H1 (cell line): ENCODE results near the gene ZNF263. TPM values are rescaled to one million over a fixed set of nuclear protein-coding genes. Genes with fewer than 3 reads are reported as not detected.

Experiments used
- CBX8 ChIP-seq: fragments of 300-800, 300-1000 bp; sonication (generic); IDR thresholded peaks from 2 replicates; pipeline ENCODE4 v1.7.1; 2016; ENCODE audit warnings: low read depth, low read length, borderline replicate concordance
- CHD2 ChIP-seq: IDR thresholded peaks from 2 replicates; pipeline ENCODE4 v1.6.1; 2012; ENCODE audit warnings: low read length, improper control_type of control experiment
- EGR1 ChIP-seq: IDR thresholded peaks from 2 replicates; pipeline ENCODE4 v1.6.1; 2011; ENCODE audit warnings: low read depth, low read length, borderline replicate concordance
- EP300 ChIP-seq, 2 experiments: IDR thresholded peaks; 1 replicate in 1 of 2; 2 replicates in 1 of 2; pipeline ENCODE4 v1.6.1; 2011 to 2012; ENCODE audit warnings: low read depth in 2 of 2, low read length in 2 of 2, mild to moderate bottlenecking in 2 of 2, borderline replicate concordance in 1 of 2, inconsistent platforms in 1 of 2, moderate library complexity in 1 of 2
- POU5F1 ChIP-seq: IDR thresholded peaks from 2 replicates; pipeline ENCODE4 v1.6.1; 2011; ENCODE audit warnings: low read depth, mild to moderate bottlenecking, low read length, moderate library complexity
- RNF2 ChIP-seq: fragments of 200-900, 300-1000 bp; sonication (generic); IDR thresholded peaks from 2 replicates; pipeline ENCODE4 v1.7.1; 2016; ENCODE audit warnings: borderline replicate concordance, low read depth, mild to moderate bottlenecking, antibody characterized with exemption, low read length; ENCODE audit not compliant: poor library complexity, severe bottlenecking; ENCODE audit errors: missing control alignments
- SIX5 ChIP-seq: IDR thresholded peaks from 2 replicates; pipeline ENCODE4 v1.6.1; 2011; ENCODE audit warnings: mild to moderate bottlenecking, low read depth, low read length
- SP4 ChIP-seq: IDR thresholded peaks from 2 replicates; pipeline ENCODE4 v1.6.1; 2012; ENCODE audit warnings: low read length, inconsistent platforms
- SUZ12 ChIP-seq: fragments of 200-600 bp; sonication (generic); IDR thresholded peaks from 2 replicates; pipeline ENCODE4 v1.6.1; 2012; ENCODE audit warnings: mild to moderate bottlenecking, inconsistent platforms, low read length, moderate library complexity, mixed read lengths
- USF2 ChIP-seq: IDR thresholded peaks from 2 replicates; pipeline ENCODE4 v1.6.1; 2011; ENCODE audit warnings: low read length, improper control_type of control experiment
- polyA plus RNA-seq, 7 experiments: library from polyadenylated mRNA; depleted of rRNA in 3 of 7; stranded (reverse) in 5 of 7; unstranded in 2 of 7; fragments of >200 nt in 5 of 7; fragments of 200-250 nt in 2 of 7; gene quantifications; 1 replicate in 5 of 7; 2 replicates in 1 of 7; 4 replicates in 1 of 7; pipeline versions ENCODE4 v1.2.1 to v1.2.3, GENCODE V29; 2011 to 2013; ENCODE audit warnings: missing spikeins in 2 of 7, mixed read lengths in 2 of 7
- total RNA-seq: library from RNA; stranded (reverse); fragmentation: NEBNext Ultra II Directional; extraction: Animal tissue kit (Norgen Biotek cat#: 25700); gene quantifications from 2 replicates; pipeline ENCODE4 v1.2.1, GENCODE V29; 2021

The ZNF263 gene
- total and polyA plus RNA-seq, 2 of the 8 experiments (the other 6 are each of a cell fraction or from before 2014, with no cell fraction given) = 9.2 to 26.7 TPM

- TF ChIP-seq RNF2 (no peak), SUZ12 (no peak), CBX8 (no peak), EGR1 (no peak), CHD2 (no peak), SIX5 (no peak), POU5F1 (no peak), SP4 (no peak), USF2 (no peak), EP300 (IDR thresholded peaks at IDR 0.05; ENCODE audit: borderline replicate concordance in 1 of 2, low read depth in 2 of 2, low read length in 2 of 2) (no peak)
These were observed 28.2 kb downstream of the ZNF263 start (continued) for GRCh38 chr16:3311496-3311895.
